GM12878 (cell line): ENCODE measurements around the gene DNMT3B. TPM values are rescaled to one million over a fixed set of nuclear protein-coding genes. Genes with fewer than 3 reads are reported as not detected.
"Not testable (repeated sequence)": the region's sequence is repeated elsewhere in the genome, so short reads cannot be mapped to it uniquely, and the experiment has no call there.

Experiments used
- ATAC-seq: fragments of 200-7000 bp; cut with Tn5 transposase; 3 replicates; pipeline ENCODE4 v1.9.1; 2020; ENCODE audit warnings: mild to moderate bottlenecking, moderate library complexity
- BruUV-seq: library from RNA; stranded (reverse); fragments of 400-500 nt; replicated peaks from 2 replicates; lab custom pipeline; 2021; lab: Mats Ljungman, UMichigan
- CTCF ChIA-PET: fragments of 300-600 bp; sonication (Branson Sonifier 250); formaldehyde crosslinking; extraction: SDS; loops from one replicate; lab custom pipeline; 2021; ENCODE audit warnings: inconsistent platforms; lab: Yijun Ruan, JAX
- POLR2A ChIA-PET: fragments of 350-600 bp; formaldehyde crosslinking; extraction: SDS; loops from one replicate; lab custom pipeline; 2021; ENCODE audit warnings: inconsistent platforms; lab: Charles Lee
- RAD21 ChIA-PET: fragments of 300-600 bp; sonication (Branson Sonifier 250); formaldehyde crosslinking; loops from one replicate; lab custom pipeline; 2023; ENCODE audit warnings: antibody characterized with exemption; ENCODE audit not compliant: unreplicated experiment; lab: Charles Lee
- SMC1A ChIA-PET: fragments of 300-600 bp; sonication (Branson Sonifier 250); formaldehyde crosslinking; loops from one replicate; lab custom pipeline; 2023; ENCODE audit not compliant: unreplicated experiment, uncharacterized antibody; lab: Charles Lee
- DNase-seq: peaks from one replicate; pipeline ENCODE4 v3.0.0-alpha.2; 2011; ENCODE audit warnings: low read depth, low spot score
- FAIRE-seq: peaks from 3 replicates; lab custom pipeline; 2011; peaks lifted over from hg19 to GRCh38; lab: Jason Lieb, UNC
- H2AFZ ChIP-seq: 2 replicates; pipeline ENCODE4 v1.6.0; 2011; ENCODE audit warnings: low read depth, low read length, control low read depth; ENCODE audit not compliant: control insufficient read depth
- H3K27ac ChIP-seq: 2 replicates; pipeline ENCODE4 v1.5.1; 2011; ENCODE audit warnings: control low read depth; ENCODE audit not compliant: control insufficient read depth, insufficient read depth
- H3K27me3 ChIP-seq, 2 experiments: replicated peaks in 1 of 2; 2 replicates each; pipeline versions ENCODE4 v1.6.0 to v1.6.1; 2011; ENCODE audit warnings: low read length in 1 of 2; ENCODE audit not compliant: control insufficient read depth in 2 of 2, insufficient read depth in 2 of 2
- H3K36me3 ChIP-seq, 2 experiments: 2 replicates each; pipeline ENCODE4 v1.5.1; 2011; ENCODE audit warnings: low read length in 1 of 2; ENCODE audit not compliant: control insufficient read depth in 2 of 2, insufficient read depth in 2 of 2
- H3K4me1 ChIP-seq: 2 replicates; pipeline ENCODE4 v1.6.1; 2011; ENCODE audit warnings: mild to moderate bottlenecking, low read length, moderate library complexity, mixed read lengths; ENCODE audit not compliant: control insufficient read depth, insufficient read depth
- H3K4me2 ChIP-seq: 2 replicates; pipeline ENCODE4 v1.6.0; 2011; ENCODE audit warnings: control low read depth; ENCODE audit not compliant: control insufficient read depth, insufficient read depth
- H3K4me3 ChIP-seq: fragments of 200-600 bp; sonication (generic); 2 replicates; pipeline ENCODE4 v1.5.1; 2016
- H3K79me2 ChIP-seq: 2 replicates; pipeline ENCODE4 v1.6.0; 2011; ENCODE audit warnings: low read length; ENCODE audit not compliant: control insufficient read depth, insufficient read depth
- H3K9ac ChIP-seq: 2 replicates; pipeline ENCODE4 v1.8.0; 2011; ENCODE audit warnings: low read length, control low read depth, mixed read lengths; ENCODE audit not compliant: control insufficient read depth, insufficient read depth
- H3K9me3 ChIP-seq: replicated peaks from 3 replicates; pipeline ENCODE4 v1.5.1; 2011; ENCODE audit warnings: mild to moderate bottlenecking, low read length; ENCODE audit not compliant: control insufficient read depth, insufficient read depth
- H4K20me1 ChIP-seq: 2 replicates; pipeline ENCODE4 v1.6.0; 2011; ENCODE audit not compliant: control insufficient read depth, insufficient read depth
- CBX3 ChIP-seq: fragments of 200-600 bp; sonication (generic); IDR thresholded peaks from 2 replicates; pipeline ENCODE4 v1.6.1; 2016; ENCODE audit warnings: low read depth, borderline replicate concordance
- E2F8 ChIP-seq: fragments of 450-650 bp; IDR thresholded peaks from 2 replicates; pipeline ENCODE4 v1.6.1; 2018; ENCODE audit warnings: mild to moderate bottlenecking, low read depth, moderate library complexity; ENCODE audit not compliant: partially characterized antibody
- FOXK2 ChIP-seq: fragments of 450-650 bp; IDR thresholded peaks from 2 replicates; pipeline ENCODE4 v1.6.1; 2017; ENCODE audit warnings: mild to moderate bottlenecking, moderate library complexity
- MEF2B ChIP-seq: fragments of 450-650 bp; IDR thresholded peaks from 2 replicates; pipeline ENCODE4 v1.6.1; 2018; ENCODE audit warnings: mild to moderate bottlenecking, moderate library complexity; ENCODE audit not compliant: partially characterized antibody, poor library complexity, severe bottlenecking
- MLLT1 ChIP-seq: fragments of 450-650 bp; IDR thresholded peaks from 2 replicates; pipeline ENCODE4 v1.6.1; 2016; ENCODE audit warnings: mild to moderate bottlenecking
- SIX5 ChIP-seq: IDR thresholded peaks from 2 replicates; pipeline ENCODE4 v1.6.1; 2011; ENCODE audit warnings: mild to moderate bottlenecking, low read depth, low read length, moderate library complexity; ENCODE audit not compliant: severe bottlenecking
- SMAD5 ChIP-seq: IDR thresholded peaks from 2 replicates; pipeline ENCODE4 v1.6.1; 2016; ENCODE audit warnings: antibody characterized with exemption, low read depth
- SP1 ChIP-seq: IDR thresholded peaks from one replicate; pipeline ENCODE4 v1.6.1; 2011; ENCODE audit warnings: low read depth, low read length
- ZBTB40 ChIP-seq: fragments of 450-650 bp; IDR thresholded peaks from 2 replicates; pipeline ENCODE4 v1.6.1; 2016; ENCODE audit warnings: mild to moderate bottlenecking, moderate library complexity, borderline replicate concordance
- WGBS: methylation state at CpG from one replicate; pipeline ENCODE4 v1.1.6; 2016; ENCODE audit warnings: low lambda C conversion rate; ENCODE audit not compliant: insufficient replicate concordance, insufficient coverage; ENCODE audit errors: missing lambda C conversion rate; 5-methylcytosine and 5-hydroxymethylcytosine counted together
- in situ Hi-C: fragments of 300-500 bp; cut with MboI; formaldehyde crosslinking; loops from 9 replicates; pipeline ENCODE4 v1.14.3; 2018; ENCODE audit warnings: mixed read lengths
- intact Hi-C: fragments of 100-400 bp; cut with micrococcal nuclease; formaldehyde crosslinking; loops from one replicate; pipeline ENCODE4 v1.14.2; 2022; ENCODE audit not compliant: unreplicated experiment
- polyA plus RNA-seq, 11 experiments: library from polyadenylated mRNA; depleted of rRNA in 4 of 11; unstranded in 6 of 11; stranded (reverse) in 5 of 11; fragments of >200 nt; fragmentation: Nextera tagmentation in 4 of 11; fragmentation: Illumina TruSeq in 1 of 11; extraction: Ambion mirVana in 4 of 11; extraction: Trizol in 1 of 11; gene quantifications; 1 replicate in 1 of 11; 2 replicates in 10 of 11; pipeline versions ENCODE4 v1.2.1 to v1.2.3, GENCODE V29; 2011 to 2016; ENCODE audit warnings: inconsistent platforms in 2 of 11, missing spikeins in 2 of 11, low read depth in 1 of 11
- total RNA-seq, 4 experiments: library from RNA; depleted of rRNA in 3 of 4; stranded (reverse); fragments of >200 nt in 3 of 4; fragmentation: Illumina TruSeq in 1 of 4; extraction: Trizol in 1 of 4; gene quantifications; 2 replicates each; pipeline versions ENCODE4 v1.2.1 to v1.2.3, GENCODE V29; 2013 to 2021

Gene DNMT3B
- total and polyA plus RNA-seq, 10 of the 15 experiments (the other 5 are each of a cell fraction or from before 2014, with no cell fraction given) = 0.23 to 1.9 (median 1.1) TPM

- TF ChIP-seq ZBTB40 (no peak), CBX3 (no peak), E2F8 (no peak), SMAD5 (no peak), SP1 (no peak), MEF2B (no peak), SIX5 (no peak), FOXK2 (no peak), MLLT1 (no peak)
These were observed 34.8 kb downstream of the DNMT3B start (continued) for GRCh38 chr20:32796981-32797451.

- H2AFZ ChIP-seq, ATAC-seq, H3K4me3 ChIP-seq, H3K9me3 ChIP-seq, H4K20me1 ChIP-seq, SMC1A ChIA-PET, RAD21 ChIA-PET, H3K27me3 ChIP-seq, H3K27ac ChIP-seq, DNase-seq, in situ Hi-C loops, intact Hi-C loops, FAIRE-seq, H3K4me2 ChIP-seq, H3K36me3 ChIP-seq, BruUV-seq, H3K9ac ChIP-seq, H3K79me2 ChIP-seq: not testable (repeated sequence)
- ChIA-PET CTCF (interaction anchor here (1.2 kb wide), 1 partner anchor 19 kb away, joined by 4 read pairs; no protein-coding TSS in a partner anchor), POLR2A (interaction anchor here (0.5 kb wide), 1 partner anchor 288 kb away, joined by 6 read pairs; no protein-coding TSS in a partner anchor)
- 62% methylated on average over 5 of the region's 5 CpGs for WGBS
- H3K4me1 ChIP-seq = peaks cover 21% of the 10 kb centered on the region
These were observed 35.4 kb downstream of the DNMT3B start for GRCh38 chr20:32797571-32797970.
